Heart left ventricle (tissue), 16 donors: ENCODE measurements around the gene LPIN3. TPM values are rescaled to one million over a fixed set of nuclear protein-coding genes. Genes with fewer than 3 reads are reported as not detected.

Experiments
- ATAC-seq, 4 donors: fragments of 200-7000 bp; cut with Tn5 transposase; one replicate each; pipeline ENCODE4 v1.9.1; 2020 to 2022; ENCODE audit warnings: moderate library complexity in 4 of 4, mild to moderate bottlenecking in 3 of 4, moderate number of reproducible peaks in 1 of 4
- DNase-seq, 5 donors: peaks; one replicate each; pipeline ENCODE4 v3.0.0-alpha.2; 2020
- H3K27ac ChIP-seq, 12 donors: fragments of 200-600 bp; sonication (generic) in 4 of 12; one replicate each; pipeline versions ENCODE4 v1.5.0 to v1.8.0; 2016 to 2022; ENCODE audit warnings: mild to moderate bottlenecking in 2 of 12
- H3K27me3 ChIP-seq, 9 donors: fragments of 200-600 bp; sonication (generic) in 2 of 9; one replicate each; pipeline versions ENCODE4 v1.5.1 to v1.8.0; 2016 to 2022; ENCODE audit warnings: mild to moderate bottlenecking in 3 of 9
- H3K36me3 ChIP-seq, 9 donors: fragments of 200-600 bp; sonication (generic) in 2 of 9; one replicate each; pipeline versions ENCODE4 v1.5.0 to v1.8.0; 2018 to 2022; ENCODE audit warnings: mild to moderate bottlenecking in 2 of 9
- H3K4me1 ChIP-seq, 12 donors: fragments of 200-600 bp; sonication (generic) in 4 of 12; one replicate each; pipeline versions ENCODE4 v1.5.0 to v1.8.0; 2016 to 2022; ENCODE audit warnings: mild to moderate bottlenecking in 3 of 12
- H3K4me3 ChIP-seq, 12 donors: fragments of 200-600 bp; sonication (generic) in 4 of 12; one replicate each; pipeline versions ENCODE4 v1.5.0 to v1.8.0; 2017 to 2022; ENCODE audit warnings: mild to moderate bottlenecking in 9 of 12, moderate library complexity in 4 of 12
- H3K9me3 ChIP-seq, 12 donors: fragments of 200-600 bp; sonication (generic) in 4 of 12; one replicate each; pipeline versions ENCODE4 v1.5.0 to v1.8.0; 2016 to 2022; ENCODE audit warnings: mild to moderate bottlenecking in 1 of 12
- CTCF ChIP-seq, 12 donors: fragments of 200-600 bp; sonication (generic) in 4 of 12; IDR thresholded peaks; one replicate each; pipeline versions ENCODE4 v1.5.0 to v1.8.0; 2018 to 2022; ENCODE audit warnings: antibody characterized with exemption in 12 of 12, mild to moderate bottlenecking in 5 of 12
- POLR2A ChIP-seq, 2 donors: fragments of 450-650 bp; IDR thresholded peaks; one replicate each; pipeline ENCODE4 v1.6.1; 2017; ENCODE audit warnings: antibody characterized with exemption in 2 of 2, mild to moderate bottlenecking in 2 of 2, moderate library complexity in 2 of 2
- WGBS, 4 donors: extraction: QIAGEN DNeasy Blood & Tissue Kit in 2 of 4; methylation state at CpG; one replicate each; pipeline versions ENCODE4 v1.1.5 to v1.1.7; 2013 to 2018; 5-methylcytosine and 5-hydroxymethylcytosine counted together
- intact Hi-C, 10 donors: fragments of 100-400 bp; cut with DNase I; formaldehyde crosslinking; loops; one replicate each; pipeline versions ENCODE4 v1.11.1 to v1.14.2; 2022
- polyA plus RNA-seq, 2 donors: library from polyadenylated mRNA; stranded (reverse); fragments of 200-250 nt; gene quantifications; one replicate each; pipeline ENCODE4 v1.2.3, GENCODE V29; 2013
- total RNA-seq, 9 donors: library from RNA; depleted of rRNA in 2 of 9; stranded (reverse); fragments of >200 nt in 2 of 9; fragmentation: NEBNext Ultra II Directional in 3 of 9; extraction: Animal tissue kit (Norgen Biotek cat#: 25700) in 3 of 9; gene quantifications; one replicate each; pipeline versions ENCODE4 v1.1.0 to v1.2.4, GENCODE V29; 2016 to 2023
- donor health status: ischemic (EF 13 %, LVEDD 7.1; RV severe dilation, severe dysfunction).
- donor health status: healthy with polysubstance abuse.
- donor health status: DM: no; HTN: yes; CAD: no.
- donor health status: DM: no; HTN: no; CAD: no.
- donor health status: ischemic (EF 25% LVEDD 6.9; RV normal size, moderate dysfunction).
- donor health status: ischemic (EF 25% LVEDD 5.7; RV mildly dilated, moderate dysfunction).
- donor health status: healthy.
- donor health status: DM: yes; HTN: yes; CAD: no.
- donor health status: ischemic (EF 35%, LVEDD 5.7; RV mildly dilated, moderate dysfunction).
- donor health status: nonischemic (EF 11% LVEDD 7.7; RV severe dilation, severe dysfunction).
- donor health status: DM: yes; HTN: yes; CAD: no.
- donor health status: PGD.
- donor health status: ischemic (EF 29% LVEDD 5.4; RV normal size, mild dysfunction).
- donor health status: nonischemic (EF 23%, LVEDD 6.1; RV moderate dilation, normal function).

The LPIN3 gene
- total and polyA plus RNA-seq, 11 donors, result 12.8 to 24.1 (median 19.0) TPM

- ATAC-seq, result peak in 1 of 4 donors; percentile 15
- peak within 1 kb of the TSS in 4 of 12 donors; percentile 39 to 64 (median 48) for H3K27ac ChIP-seq
Observed at GRCh38 chr20:41366546-41367392, 26.1 kb downstream of the LPIN3 start, which contains the start of gene EMILIN3. EMILIN3 (minus strand) TSS chr20:41366818; CDS start chr20:41366634, 184 bp downstream.

GRCh38 chr20:41367393-41367695 lies 26.7 kb downstream of the LPIN3 start:
- 72 to 84% (median 77%) methylated on average over 13 of the region's 13 CpGs for WGBS, 4 donors

More at GRCh38 chr20:41366546-41367392, 26.1 kb downstream of the LPIN3 start, which contains the start of gene EMILIN3:
- intact Hi-C loops, result loop anchor here in 1 of 10 donors (5.0 kb wide), 1 partner anchor 41 kb away; no protein-coding TSS in a partner anchor
- H3K4me3 ChIP-seq, result peak within 1 kb of the TSS; percentile 6 to 60 (median 46)
- H3K4me1 ChIP-seq, result peaks cover 0 to 31% (median 7%) of the 10 kb centered on the region in 12 donors
- DNase-seq, result peak in 2 of 5 donors; percentile 13 to 38
- TF ChIP-seq CTCF (IDR thresholded peaks at IDR 0.05) (no peak), POLR2A (IDR thresholded peaks at IDR 0.05) (no peak)
- no peaks in the 10 kb centered on the region for H3K36me3 ChIP-seq
- 6 to 18% (median 12%) methylated on average over 23 to 93 of the region's 93 CpGs for WGBS, 4 donors
- H3K27me3 ChIP-seq, result peaks cover 0 to 31% (median 6%) of the 10 kb centered on the region in 9 donors
- H3K9me3 ChIP-seq, result peaks cover 0 to 4% (median 0%) of the 10 kb centered on the region in 12 donors

GRCh38 chr20:41367956-41368355 lies 27.3 kb downstream of the LPIN3 start:
- peaks cover 0 to 31% (median 6%) of the 10 kb centered on the region in 9 donors for H3K27me3 ChIP-seq

More at GRCh38 chr20:41367393-41367695, 26.7 kb downstream of the LPIN3 start:
- ATAC-seq (no peak), DNase-seq (peak in 1 of 5 donors; percentile 17)
- Histone ChIP-seq H3K27me3 (peaks cover 0 to 31% (median 6%) of the 10 kb centered on the region in 9 donors), H3K27ac (peak overlapping the region in 1 of 12 donors; percentile 54), H3K36me3 (no peaks in the 10 kb centered on the region), H3K4me3 (peak overlapping the region in 4 of 12 donors; percentile 41 to 58 (median 56)), H3K9me3 (peaks cover 0 to 4% (median 0%) of the 10 kb centered on the region in 12 donors), H3K4me1 (peaks cover 0 to 25% (median 6%) of the 10 kb centered on the region in 12 donors)
- intact Hi-C loops, result loop anchor here in 1 of 10 donors (5.0 kb wide), 1 partner anchor 40 kb away; no protein-coding TSS in a partner anchor
- TF ChIP-seq POLR2A (IDR thresholded peaks at IDR 0.05) (no peak), CTCF (IDR thresholded peaks at IDR 0.05) (no peak)

More at GRCh38 chr20:41367956-41368355, 27.3 kb downstream of the LPIN3 start:
- no peaks in the 10 kb centered on the region for H3K36me3 ChIP-seq
- peaks cover 0 to 21% (median 6%) of the 10 kb centered on the region in 12 donors for H3K4me1 ChIP-seq
- intact Hi-C loops, result loop anchor here in 1 of 10 donors (5.0 kb wide), 1 partner anchor 39 kb away; no protein-coding TSS in a partner anchor
- H3K27ac ChIP-seq, result no peak overlapping the region
- ATAC-seq (no peak), DNase-seq (no peak)
- no peak overlapping the region for H3K4me3 ChIP-seq
- TF ChIP-seq CTCF (IDR thresholded peaks at IDR 0.05), result no peak
- TF ChIP-seq POLR2A (IDR thresholded peaks at IDR 0.05), result no peak
- WGBS, 4 donors, result 85 to 99% (median 94%) methylated on average over 3 of the region's 3 CpGs
- peaks cover 0 to 4% (median 0%) of the 10 kb centered on the region in 12 donors for H3K9me3 ChIP-seq
